HUES48 (cell line): ENCODE results near the gene TPX2.
"Not testable (repeated sequence)": the region's sequence is repeated elsewhere in the genome, so short reads cannot be mapped to it uniquely, and the experiment has no call there.

Experiments used
- H3K27ac ChIP-seq: one replicate; pipeline ENCODE4 v1.7.0; 2013; ENCODE audit warnings: low read depth, low read length, inconsistent platforms
- H3K27me3 ChIP-seq: 2 replicates; pipeline ENCODE4 v1.6.1; 2013; ENCODE audit warnings: mild to moderate bottlenecking, low read length; ENCODE audit not compliant: control insufficient read depth, insufficient read depth
- H3K36me3 ChIP-seq: 2 replicates; pipeline ENCODE4 v1.6.1; 2013; ENCODE audit warnings: low read length; ENCODE audit not compliant: control insufficient read depth, insufficient read depth
- H3K4me1 ChIP-seq: 2 replicates; pipeline ENCODE4 v1.6.1; 2013; ENCODE audit warnings: mild to moderate bottlenecking, low read length; ENCODE audit not compliant: control insufficient read depth, insufficient read depth
- H3K4me3 ChIP-seq: 2 replicates; pipeline ENCODE4 v1.5.1; 2013; ENCODE audit warnings: mild to moderate bottlenecking, low read depth, low read length
- H3K9ac ChIP-seq: 2 replicates; pipeline ENCODE4 v1.6.1; 2013; ENCODE audit warnings: mild to moderate bottlenecking, low read depth, low read length, moderate library complexity
- H3K9me3 ChIP-seq: 2 replicates; pipeline ENCODE4 v1.6.1; 2013; ENCODE audit warnings: low read length; ENCODE audit not compliant: control insufficient read depth, insufficient read depth

TPX2 gene

DNA sequence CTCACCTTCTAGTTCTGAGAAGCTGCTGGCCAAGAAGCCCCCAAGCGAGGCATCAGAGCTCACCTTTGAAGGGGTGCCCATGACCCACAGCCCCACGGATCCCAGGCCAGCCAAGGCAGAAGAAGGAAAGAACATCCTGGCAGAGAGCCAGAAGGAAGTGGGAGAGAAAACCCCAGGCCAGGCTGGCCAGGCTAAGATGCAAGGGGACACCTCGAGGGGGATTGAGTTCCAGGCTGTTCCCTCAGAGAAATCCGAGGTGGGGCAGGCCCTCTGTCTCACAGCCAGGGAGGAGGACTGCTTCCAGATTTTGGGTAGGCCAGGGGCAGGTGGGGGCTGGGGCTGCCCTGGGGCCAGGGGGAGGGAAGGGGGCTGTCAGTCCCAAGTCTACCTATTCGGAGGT is 82.3 kb downstream of the TPX2 start:
- no peaks in the 10 kb centered on the region for H3K36me3 ChIP-seq
- H3K9me3 ChIP-seq = no peaks in the 10 kb centered on the region
- no peaks in the 10 kb centered on the region for H3K27me3 ChIP-seq
- H3K4me3 ChIP-seq = no peak overlapping the region
- H3K9ac ChIP-seq = no peak overlapping the region
- peaks cover 4% of the 10 kb centered on the region for H3K4me1 ChIP-seq
- H3K27ac ChIP-seq = no peak overlapping the region

GRCh38 chr20:31822421-31823330 is 83.6 kb downstream of the TPX2 start:
- H3K9me3 ChIP-seq = no peaks in the 10 kb centered on the region
- peaks cover 4% of the 10 kb centered on the region for H3K4me1 ChIP-seq
- no peak overlapping the region for H3K9ac ChIP-seq
- no peak overlapping the region for H3K4me3 ChIP-seq
- H3K27ac ChIP-seq = no peak overlapping the region
- no peaks in the 10 kb centered on the region for H3K27me3 ChIP-seq
- H3K36me3 ChIP-seq = no peaks in the 10 kb centered on the region

- no peak overlapping the region for H3K9ac ChIP-seq
These were observed 84.5 kb downstream of the TPX2 start for GRCh38 chr20:31823360-31824124.

GRCh38 chr20:31824125-31824485 is 85.0 kb downstream of the TPX2 start:
- no peaks in the 10 kb centered on the region for H3K9me3 ChIP-seq
- no peaks in the 10 kb centered on the region for H3K36me3 ChIP-seq
- no peak overlapping the region for H3K27ac ChIP-seq
- no peaks in the 10 kb centered on the region for H3K27me3 ChIP-seq
- no peak overlapping the region for H3K4me3 ChIP-seq
- H3K9ac ChIP-seq = no peak overlapping the region
- H3K4me1 ChIP-seq = peaks cover 4% of the 10 kb centered on the region

More at GRCh38 chr20:31823360-31824124, 84.5 kb downstream of the TPX2 start:
- no peak overlapping the region for H3K4me3 ChIP-seq
- no peaks in the 10 kb centered on the region for H3K36me3 ChIP-seq
- peaks cover 4% of the 10 kb centered on the region for H3K4me1 ChIP-seq
- no peaks in the 10 kb centered on the region for H3K9me3 ChIP-seq
- no peaks in the 10 kb centered on the region for H3K27me3 ChIP-seq
- H3K27ac ChIP-seq = no peak overlapping the region

DNA sequence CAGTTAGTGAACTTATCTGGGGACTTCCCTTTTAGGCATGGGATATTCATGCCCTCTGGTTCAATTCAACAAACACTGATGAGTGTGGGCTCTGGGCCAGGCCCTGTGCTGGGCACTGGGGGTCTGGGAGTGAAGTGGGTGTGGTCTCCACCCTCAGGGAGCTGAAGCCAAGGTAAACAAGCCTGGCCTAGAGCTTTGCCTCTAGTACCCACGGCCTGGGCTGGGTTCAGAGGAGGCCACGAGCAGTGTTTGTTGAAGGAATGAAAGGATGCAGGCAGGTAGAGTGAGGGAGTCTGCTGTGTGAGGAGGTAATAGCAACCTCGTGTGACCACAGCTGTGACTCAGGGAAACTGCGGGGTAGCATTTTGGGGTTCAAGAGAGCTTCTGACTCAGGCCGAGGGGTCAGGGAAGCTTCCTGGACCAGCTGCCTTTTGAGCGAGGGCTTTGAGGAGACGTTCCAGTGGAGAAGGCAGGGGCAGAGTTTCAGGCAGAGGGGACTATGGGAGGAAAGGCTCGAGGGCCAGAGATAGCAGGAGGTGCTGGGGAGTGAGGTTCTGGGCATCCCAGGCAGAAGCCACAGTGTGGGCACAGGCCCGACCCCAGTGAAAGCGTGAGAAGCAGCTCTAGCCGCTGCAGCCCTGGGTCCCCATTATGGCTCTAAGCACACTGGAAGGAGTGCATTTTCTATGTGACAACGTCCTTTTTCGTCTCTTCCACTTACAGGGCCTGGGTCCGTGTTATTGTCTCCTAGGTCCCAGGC is 85.6 kb downstream of the TPX2 start:
- Histone ChIP-seq H3K9me3 (no peaks in the 10 kb centered on the region), H3K27ac (no peak overlapping the region), H3K36me3 (no peaks in the 10 kb centered on the region), H3K4me3 (no peak overlapping the region), H3K4me1 (peaks cover 4% of the 10 kb centered on the region), H3K27me3 (no peaks in the 10 kb centered on the region), H3K9ac (no peak overlapping the region)

DNA sequence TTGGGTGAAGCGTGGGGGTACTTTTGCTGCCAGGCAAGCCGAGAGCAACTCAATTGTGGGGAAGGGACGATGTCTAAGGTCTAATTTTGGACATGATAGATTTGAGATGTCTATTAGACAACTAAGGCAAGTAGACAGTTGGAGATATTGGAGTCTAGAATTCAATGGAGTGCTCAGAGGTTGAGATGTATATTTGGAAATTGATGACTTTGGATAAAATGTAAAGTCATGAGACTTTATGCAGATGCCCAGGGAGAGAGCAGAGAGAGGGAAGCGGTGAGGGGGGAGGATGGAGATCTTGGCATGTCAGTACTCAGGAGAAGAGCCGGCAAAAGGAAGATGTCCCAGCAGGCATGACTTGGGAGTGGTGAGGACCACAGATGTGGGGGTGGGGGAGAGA is 87.0 kb downstream of the TPX2 start:
- H3K27me3 ChIP-seq = no peaks in the 10 kb centered on the region
- no peaks in the 10 kb centered on the region for H3K9me3 ChIP-seq
- H3K4me3 ChIP-seq = no peak overlapping the region
- H3K4me1 ChIP-seq = peaks cover 4% of the 10 kb centered on the region
- H3K36me3 ChIP-seq = no peaks in the 10 kb centered on the region
- H3K27ac ChIP-seq = no peak overlapping the region
- no peak overlapping the region for H3K9ac ChIP-seq

GRCh38 chr20:31827059-31827458 is 88.0 kb downstream of the TPX2 start:
- Histone ChIP-seq H3K4me3 (no peak overlapping the region), H3K27ac (no peak overlapping the region), H3K36me3 (no peaks in the 10 kb centered on the region), H3K27me3 (no peaks in the 10 kb centered on the region), H3K9me3 (no peaks in the 10 kb centered on the region), H3K9ac (no peak overlapping the region), H3K4me1 (peaks cover 4% of the 10 kb centered on the region)

DNA sequence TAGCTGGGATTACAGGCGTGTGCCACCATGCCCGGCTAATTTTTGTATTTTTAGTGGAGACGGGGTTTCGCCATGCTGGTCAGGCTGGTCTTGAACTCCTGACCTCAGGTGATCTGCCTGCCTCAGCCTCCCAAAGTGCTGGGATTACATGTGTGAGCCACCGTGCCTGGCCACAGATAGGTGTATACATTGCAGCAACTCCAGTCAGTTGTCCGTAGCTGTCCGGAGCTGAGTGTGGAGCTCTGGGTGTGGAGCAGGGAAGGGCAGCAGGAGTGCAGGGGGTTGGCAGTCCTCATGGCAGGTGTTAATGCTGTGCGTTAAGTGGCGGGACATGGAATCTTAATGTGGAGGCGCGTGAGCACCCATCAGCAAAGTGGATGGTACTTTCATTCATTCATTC is 88.9 kb downstream of the TPX2 start:
- H3K9ac ChIP-seq, H3K27ac ChIP-seq, H3K36me3 ChIP-seq, H3K4me3 ChIP-seq, H3K4me1 ChIP-seq, H3K9me3 ChIP-seq, H3K27me3 ChIP-seq: not testable (repeated sequence)

DNA sequence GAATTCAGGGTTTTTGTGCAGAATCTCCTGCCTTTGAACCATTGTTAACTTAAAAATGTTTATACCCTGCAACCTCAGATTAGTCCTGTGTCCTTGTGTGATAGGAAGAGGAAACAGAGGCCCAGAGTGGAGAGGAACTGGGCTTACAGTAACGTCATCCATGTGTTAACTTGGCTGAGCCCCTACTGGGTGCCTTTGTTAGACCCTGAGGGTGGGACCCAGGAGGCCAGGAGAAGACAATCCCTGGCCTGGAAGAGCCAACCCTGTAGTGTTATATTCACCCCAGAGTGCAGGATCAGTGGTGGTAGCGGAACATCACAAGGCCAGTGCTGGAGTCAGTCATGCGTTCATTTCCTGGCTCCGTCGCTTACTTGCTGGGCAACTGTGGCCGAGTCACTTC is 90.6 kb downstream of the TPX2 start:
- H3K4me1 ChIP-seq = no peaks in the 10 kb centered on the region
- H3K4me3 ChIP-seq = no peak overlapping the region
- no peak overlapping the region for H3K27ac ChIP-seq
- no peaks in the 10 kb centered on the region for H3K36me3 ChIP-seq
- no peaks in the 10 kb centered on the region for H3K9me3 ChIP-seq
- H3K27me3 ChIP-seq = no peaks in the 10 kb centered on the region
- no peak overlapping the region for H3K9ac ChIP-seq

- no peaks in the 10 kb centered on the region for H3K27me3 ChIP-seq
- H3K9me3 ChIP-seq = no peaks in the 10 kb centered on the region
- H3K9ac ChIP-seq = no peak overlapping the region
- no peaks in the 10 kb centered on the region for H3K36me3 ChIP-seq
- H3K4me3 ChIP-seq = no peak overlapping the region
- H3K27ac ChIP-seq = no peak overlapping the region
- H3K4me1 ChIP-seq = no peaks in the 10 kb centered on the region
These were observed 91.4 kb downstream of the TPX2 start for GRCh38 chr20:31830406-31830981.
